NCI-H446 treated with DMSO at 0.1 percent for 48 hours (cell line): ENCODE data around the gene NCF4.
A peak's percentile ranks its signal among the peaks of the same experiment; 100 is the strongest.

Experiments used
- DNase-seq: peaks from one replicate; lab custom pipeline; 2025; lab: John Stamatoyannopoulos, UW

Gene NCF4

DNA sequence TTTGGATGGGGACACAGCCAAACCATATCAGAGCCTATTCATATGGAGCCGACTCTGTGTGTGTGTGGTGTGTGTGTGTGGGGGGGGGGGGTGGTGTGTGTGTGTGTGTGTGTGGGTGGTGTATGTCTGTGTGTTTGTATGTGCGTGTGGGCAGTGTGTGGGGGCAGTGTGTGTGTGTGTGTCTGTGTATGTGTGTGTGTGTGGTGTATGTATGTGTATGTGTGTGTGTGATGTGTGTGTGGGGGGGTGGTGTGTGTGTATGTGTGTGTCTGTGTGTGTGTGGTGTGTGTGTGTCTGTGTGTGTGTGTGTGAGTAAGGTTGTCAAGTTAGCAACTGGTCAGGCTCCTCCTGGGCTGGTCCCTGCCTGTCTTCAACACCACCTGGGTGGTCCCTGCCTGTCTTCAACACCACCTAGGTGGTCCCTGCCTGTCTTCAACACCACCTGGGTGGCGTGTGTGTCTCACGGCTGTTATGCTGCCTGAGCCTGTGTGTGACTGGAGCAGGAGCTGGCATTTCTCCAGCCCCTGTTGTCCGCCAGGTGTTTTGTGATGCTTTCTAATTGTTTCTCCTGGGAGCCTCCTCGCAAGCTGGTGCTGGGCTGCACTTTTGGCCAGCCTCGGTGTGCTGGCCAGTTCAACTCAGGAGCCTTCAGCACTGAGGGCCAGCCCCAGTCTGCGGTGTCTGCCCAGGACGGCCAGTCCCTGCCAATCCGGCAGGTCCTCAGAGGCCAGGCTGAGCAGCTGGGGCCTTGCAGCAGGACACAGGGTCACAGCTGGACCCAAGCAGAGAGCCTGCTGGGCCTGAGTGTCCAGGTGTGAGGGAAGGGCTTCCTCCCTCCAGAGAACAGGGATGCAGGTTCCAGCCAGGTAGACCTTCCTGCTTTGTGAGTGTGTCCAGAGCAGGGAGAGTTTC lies 22.4 kb upstream of the NCF4 start:
- DNase-seq = no peak

DNA sequence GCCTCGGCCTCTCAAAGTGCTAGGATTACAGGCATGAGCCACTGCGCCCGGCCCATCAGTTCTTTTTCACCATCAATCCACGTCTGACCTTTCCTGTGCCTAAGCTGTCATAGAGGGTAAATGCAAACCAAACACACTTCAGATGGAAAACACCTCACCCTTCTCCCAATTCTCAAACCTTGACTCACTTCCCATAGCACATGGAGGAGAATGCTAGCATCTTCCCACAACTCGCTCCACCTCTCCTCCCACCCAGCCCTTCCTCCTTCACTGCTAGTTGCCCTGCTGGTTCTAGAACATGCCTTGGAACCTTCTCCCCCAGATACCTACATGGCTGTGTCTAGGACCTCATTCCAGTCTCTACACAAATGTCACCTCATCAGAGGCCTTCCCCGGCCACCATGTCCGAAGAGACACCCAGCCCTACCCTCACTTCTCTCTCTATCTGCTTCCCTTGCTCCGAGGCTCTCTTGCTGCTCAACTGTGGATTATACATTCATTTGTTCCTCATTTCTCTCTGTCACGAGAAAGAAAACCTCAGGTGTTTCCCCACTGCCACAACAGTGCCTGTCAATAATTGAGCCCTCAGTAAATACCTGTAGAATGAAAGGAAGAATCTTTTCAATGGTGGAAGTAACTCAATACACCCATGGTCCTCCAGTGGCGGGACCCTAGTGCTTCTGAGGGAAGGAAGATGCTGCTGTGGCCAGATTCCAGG lies 21.3 kb upstream of the NCF4 start:
- no peak for DNase-seq

DNA sequence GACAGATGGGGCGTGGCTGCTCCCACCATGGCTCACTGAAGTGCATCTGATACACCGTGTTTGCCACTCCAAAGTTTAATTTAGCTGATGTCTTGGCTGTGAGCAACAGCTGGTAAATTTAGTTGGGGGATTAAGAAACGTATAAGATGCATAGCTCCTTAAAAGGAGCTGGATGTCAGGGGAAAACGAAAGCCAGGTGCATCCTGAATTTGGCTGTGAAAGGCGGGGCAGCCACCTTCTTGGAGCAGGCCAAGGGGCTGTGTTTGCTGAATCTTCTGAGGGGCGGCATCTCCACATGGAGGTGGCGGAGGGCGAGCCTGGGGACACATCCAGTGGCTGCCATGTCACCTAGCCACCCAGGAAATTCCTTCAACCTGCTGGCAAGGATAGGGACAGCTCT lies 20.7 kb upstream of the NCF4 start:
- DNase-seq = no peak

DNA sequence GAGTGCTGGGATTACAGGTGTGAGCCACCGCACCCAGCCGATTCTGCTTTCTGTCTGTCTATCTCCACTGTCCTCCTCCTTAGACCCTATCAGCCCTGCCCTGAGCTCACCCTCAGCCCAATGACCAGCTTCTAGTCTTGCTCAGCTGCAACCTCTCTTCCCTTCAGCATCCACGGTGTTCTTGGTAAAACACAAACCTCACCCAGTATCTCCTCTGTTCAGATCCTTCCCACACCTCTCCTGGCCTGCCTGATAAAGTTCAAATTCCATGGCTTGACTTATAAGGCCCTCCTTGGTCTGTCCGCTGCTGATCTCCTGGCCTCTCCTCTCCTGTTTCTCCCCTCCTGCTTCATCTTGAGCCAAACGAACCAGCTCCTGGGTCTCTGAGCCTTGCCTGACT lies 14.5 kb upstream of the NCF4 start:
- DNase-seq = no peak

DNA sequence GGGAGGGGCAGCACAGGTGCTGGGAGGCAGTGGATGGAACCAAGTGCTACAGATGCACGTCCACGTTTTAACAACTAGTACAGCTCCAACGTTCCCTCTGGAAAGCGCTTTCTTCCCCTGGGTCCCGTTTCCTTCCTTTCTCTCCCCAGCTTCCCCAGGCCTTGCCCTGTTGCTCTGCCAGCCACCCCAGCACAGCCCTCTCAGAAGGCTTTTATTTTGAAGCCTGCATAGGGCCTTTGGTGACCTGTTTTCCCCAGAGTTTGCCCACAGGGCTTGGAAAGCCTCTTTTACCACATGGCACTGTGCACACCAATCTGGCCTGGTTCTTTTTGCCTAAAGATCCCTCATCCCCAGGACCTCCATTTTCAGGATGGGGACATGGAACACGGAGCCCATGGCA lies 13.9 kb upstream of the NCF4 start:
- no peak for DNase-seq

DNA sequence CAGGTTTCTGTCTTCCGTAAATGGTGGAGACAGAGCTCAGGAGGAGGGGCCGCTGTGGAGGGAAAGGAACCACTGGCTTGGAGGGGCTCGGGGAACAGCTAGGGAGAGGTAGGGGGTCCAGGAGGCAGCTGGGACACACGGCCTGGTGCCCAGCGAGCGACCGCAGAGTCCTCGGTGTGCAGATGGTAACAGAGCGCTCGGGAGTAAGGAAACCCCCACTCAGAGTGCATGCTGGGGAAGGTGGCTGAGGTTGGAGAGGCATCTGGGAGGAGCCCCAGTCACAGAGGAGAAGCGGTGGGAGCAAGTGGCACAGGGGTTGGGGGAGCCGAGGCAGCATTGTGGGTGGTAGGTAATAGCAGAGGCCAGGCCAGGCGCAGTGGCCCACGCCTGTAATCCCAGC lies 10.8 kb upstream of the NCF4 start:
- no peak for DNase-seq

DNA sequence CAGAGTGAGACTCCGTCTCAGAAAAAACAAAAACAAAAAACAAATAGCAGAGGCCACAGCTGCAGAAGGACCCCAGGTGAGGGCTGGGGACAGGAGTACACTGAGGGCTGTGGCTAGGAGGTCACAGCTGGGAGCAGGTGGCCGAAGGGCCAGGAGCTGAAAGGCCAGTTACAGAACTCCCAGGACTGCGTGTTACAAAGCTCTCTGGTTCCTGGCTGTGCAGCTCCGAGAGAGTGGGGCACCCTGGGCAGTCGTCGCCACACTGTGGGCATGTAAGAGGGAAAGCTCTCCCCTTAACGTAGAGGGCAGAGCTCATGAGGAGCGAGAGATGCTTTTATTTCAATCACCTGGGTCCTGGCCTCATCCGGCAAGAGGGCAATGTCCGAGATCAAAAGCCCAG lies 10.1 kb upstream of the NCF4 start:
- DNase-seq = no peak

DNA sequence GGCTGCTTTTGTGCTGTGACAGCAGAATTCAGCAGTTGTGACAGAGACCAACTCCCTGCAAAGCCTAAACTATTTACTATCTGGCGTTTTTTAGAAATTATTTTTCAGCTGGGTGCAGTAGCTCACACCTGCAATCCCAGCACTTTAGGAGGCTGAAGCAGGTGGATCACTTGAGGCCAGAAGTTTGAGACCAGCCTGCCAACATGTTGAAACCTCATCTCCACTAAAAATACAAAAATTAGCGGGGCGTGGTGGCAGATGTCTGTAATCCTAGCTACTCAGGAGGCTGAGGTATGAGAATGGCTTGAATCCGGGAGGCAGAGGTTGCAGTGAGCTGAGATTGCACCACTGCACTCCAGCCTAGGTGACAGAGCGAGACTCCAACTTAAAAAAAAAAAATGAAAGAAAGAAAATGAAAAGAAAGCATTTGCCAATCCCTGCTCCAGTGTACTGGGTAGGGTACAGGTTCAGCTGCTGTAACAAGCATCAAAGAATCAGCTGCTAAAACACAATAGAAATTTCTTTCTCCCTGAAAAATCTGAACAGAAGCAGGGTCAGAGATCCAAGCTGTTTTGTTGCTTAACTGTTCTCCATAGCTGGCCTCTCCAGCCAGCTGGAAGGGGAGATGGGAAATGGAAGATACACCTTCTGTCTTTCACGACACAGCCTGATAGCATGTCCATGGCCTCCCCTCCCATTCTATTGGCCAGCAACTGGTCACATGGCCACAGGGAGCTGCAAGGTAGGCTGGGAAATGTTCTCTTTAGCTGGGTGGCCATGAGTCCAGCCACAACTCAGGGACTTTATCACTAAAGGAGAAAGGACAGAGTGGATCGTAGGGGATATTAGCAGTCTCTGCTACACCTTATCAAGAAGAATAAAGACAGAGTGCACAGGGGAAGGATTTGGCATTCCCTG lies 8.5 kb upstream of the NCF4 start:
- DNase-seq = no peak

DNA sequence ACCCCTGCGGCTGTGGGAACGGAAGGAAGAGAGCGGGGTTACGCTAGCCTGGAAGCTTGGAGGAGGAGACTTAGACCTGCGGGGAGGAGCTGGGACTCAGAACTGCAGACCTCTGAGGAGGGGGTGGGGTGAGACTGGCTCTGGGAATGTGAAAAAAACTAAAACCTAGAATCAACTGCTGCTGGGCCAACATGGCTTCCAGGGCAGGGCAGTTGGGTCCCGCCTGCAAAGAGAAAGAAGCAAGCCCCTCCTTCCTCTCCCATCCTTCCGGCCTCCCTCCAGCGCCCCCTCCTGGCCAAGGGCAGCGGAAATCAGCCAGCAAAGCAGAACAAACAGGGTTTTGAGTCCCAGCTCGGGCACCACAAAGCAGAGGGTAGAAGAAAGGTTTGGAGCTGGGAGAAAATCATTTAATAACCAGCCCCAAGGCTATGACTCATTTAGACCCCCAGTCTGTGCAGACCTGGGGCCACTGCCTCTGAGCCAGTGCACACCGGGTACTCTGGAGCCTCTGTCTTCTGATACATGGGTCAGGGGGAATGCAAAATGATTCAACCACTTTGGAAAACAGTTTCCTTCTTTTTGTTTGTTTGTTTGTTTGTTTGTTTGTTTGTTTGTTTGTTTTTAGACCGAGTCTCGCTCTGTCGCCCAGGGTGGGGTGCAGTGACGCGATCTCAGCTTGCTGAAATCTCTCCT lies 7.3 kb upstream of the NCF4 start:
- peak; percentile 3 for DNase-seq

DNA sequence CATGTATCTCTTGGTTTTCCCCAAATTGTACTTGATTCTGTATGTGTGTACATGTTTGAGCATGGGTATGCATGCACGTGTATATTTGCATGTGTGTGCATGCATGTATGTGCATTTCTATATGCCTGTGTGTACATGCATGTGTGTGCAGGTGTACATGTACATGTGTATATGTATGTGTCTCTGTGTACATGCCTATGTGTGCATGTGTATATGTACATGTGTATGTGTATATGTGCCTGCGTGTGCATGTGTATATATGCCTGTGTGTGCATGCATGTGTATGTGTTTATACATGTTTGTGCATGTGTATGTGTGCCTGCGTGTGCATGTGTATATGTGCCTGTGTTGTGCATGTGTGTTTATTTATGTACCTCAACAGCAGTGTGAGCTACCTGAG lies 5.3 kb upstream of the NCF4 start:
- DNase-seq = no peak

DNA sequence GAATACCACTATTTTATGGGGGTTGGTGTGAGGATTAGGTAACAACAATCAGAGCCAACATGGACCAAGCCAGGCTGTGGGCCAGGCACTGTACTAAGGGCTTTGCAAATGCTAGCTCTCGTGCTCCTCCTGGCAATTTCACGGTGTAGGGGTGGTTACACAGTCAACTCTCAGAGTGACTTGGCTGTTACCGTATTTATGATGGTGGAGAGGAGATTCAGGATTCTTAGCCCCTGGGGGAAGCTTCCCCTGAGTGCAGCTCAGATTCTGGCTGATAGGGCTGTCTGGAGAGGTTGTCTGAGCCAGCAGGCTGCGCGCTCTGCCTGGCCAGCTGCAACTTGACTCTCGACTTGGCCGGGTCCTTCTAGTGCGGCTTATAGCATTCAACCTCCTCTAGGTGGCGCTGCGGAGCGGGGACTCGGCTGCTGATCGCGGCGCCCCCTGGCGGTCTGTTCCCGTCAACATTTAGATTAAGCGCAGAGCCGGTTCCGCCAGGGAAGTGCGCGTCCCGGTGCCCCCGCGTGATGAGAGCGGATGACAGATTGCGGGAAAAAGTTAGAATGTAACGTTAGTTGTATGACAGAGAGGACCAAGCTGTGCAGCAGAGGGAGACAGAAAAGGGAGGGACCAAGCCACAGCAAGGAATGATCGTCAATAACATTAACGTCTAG lies 4.5 kb upstream of the NCF4 start:
- peak; percentile 54 for DNase-seq

DNA sequence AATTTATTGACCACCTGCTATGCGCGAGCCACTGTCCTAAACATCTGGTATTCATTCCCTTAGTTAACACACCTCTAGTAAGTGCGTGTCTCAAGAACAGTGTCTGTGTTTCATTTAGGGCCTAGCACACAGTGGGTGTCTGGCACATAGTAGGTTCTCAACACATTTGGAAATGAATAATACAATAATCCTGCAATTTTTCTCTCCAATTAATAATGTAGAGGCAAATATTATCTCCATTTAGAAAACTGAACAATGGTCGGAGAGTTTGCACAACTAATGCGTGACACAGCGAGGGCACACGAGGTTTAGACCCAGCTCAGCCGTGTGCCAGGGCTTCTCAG lies 4.0 kb upstream of the NCF4 start:
- DNase-seq = no peak

DNA sequence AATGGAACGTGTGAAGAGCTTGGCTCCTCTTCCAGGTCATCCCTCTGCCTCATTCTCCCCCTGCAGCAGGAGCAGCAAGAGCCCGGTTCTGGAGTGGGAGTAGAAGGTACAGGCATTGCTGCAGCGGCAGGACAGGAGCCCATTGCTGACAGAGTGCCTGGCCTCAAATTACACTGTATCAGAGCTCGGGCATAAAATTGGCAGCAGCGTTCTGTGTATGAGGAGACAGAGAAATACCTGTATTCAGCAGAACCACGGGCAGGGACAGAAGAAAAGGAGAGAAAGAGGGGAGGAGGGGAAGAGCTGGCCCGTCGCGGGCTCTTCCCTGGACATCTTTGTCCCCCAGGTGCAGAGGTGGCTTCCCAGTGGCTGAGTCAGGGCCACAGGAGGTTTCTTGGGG lies 2.6 kb upstream of the NCF4 start:
- DNase-seq = no peak

DNA sequence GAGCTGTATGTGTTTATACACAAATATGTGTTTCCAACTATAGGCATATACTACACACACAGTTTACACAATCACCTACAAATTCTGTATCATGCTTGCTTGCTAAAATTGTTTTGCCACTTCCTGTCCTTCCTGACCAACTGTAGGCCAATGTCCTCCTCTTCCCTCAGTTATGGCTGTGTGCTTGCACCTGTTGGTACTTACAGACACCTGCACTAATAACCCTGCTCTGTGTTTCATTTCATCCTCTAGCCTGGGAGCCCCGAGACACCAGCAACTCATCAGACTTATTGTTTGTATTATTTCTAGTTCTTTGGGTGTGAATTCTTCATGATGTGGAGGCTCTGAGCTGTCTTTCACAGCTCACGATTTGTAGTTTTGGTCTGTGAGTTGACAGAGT lies 1.8 kb upstream of the NCF4 start:
- DNase-seq = no peak

DNA sequence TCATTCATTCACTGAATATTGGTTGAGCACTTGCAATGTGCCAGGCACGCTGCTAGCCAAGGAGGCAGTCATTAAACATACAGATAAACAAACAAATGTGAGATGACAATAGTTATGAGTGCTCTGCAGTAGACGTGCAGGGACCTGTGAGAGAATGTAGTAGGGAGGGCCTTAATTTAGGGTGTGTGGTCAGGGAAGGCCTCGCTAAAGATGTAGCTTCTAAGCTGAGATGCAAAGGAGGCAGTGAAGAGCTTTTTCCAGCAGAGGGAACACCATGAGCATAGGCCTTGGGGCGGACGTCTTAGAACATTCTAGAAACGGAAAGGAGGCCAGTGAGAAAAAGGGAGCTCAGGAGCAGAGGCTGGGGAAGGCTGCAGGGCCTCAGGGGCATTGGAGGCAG lies 789 bp upstream of the NCF4 start:
- no peak for DNase-seq

DNA sequence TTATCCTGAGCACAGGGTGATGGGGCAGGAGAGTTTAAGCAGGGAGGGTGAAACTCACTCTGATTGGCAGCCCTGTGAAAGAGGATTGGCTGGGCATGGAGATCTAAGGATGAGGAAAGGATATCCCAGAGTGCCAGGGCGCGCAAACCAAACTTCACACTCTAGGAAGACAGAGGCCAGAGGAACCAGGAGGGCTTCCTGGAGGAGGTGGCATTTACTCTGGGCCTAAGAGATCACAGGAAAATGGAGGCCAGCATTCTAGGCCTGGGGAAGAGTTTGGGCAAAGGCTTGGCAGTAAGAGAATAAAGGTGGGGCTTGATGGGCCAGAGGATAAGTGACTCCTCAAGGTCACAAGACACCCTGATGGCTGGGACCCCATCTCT lies 377 bp upstream of the NCF4 start:
- DNase-seq = no peak

DNA sequence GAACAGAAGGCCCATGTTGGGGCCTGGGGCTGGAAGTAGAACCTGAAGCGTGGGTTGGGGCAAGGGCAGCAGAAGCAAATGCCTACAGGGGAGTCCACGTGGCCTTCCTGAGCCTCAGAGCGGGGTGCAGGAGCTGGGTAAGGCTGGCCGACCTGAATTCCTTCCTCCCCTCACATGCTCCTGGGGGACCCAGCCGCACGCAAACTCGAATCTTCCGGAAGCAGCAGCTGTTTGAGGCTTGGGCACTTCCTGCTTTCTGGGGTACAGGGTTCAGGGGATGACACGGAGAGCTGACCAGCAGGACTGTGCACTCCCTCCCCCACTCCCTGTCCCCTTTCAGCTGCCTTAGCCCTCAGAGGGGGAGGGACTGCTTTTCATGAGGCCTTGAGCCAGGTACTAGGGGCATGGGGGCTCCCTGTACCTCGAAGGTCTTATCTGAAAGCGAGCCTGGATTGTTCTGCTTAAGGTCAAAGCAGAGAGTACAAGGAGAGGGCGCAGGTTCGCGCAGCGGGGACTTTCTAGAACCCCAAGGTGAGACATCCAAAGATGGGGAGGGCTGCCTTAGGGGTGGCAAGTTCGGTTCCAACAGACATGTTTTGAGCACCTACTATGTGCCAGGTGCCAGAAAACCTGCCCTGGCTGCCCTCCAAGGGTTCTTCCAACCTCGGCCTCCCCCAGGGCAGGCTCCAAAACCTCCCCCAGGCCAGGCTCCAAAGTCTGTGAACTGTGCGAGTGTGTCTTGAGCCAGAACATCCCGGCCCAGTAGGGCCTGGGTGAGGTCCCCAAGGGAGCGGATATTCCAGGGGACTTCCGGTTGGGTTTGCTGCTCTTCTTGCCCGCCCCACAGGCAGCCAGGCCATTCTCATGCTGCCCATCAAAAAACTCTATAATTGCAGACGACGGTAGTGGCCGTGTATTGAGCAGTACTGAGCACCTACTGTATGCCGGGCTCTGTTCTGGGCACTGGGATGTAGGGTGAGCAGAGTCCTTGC lies 1.7 kb downstream of the NCF4 start:
- DNase-seq = no peak

DNA sequence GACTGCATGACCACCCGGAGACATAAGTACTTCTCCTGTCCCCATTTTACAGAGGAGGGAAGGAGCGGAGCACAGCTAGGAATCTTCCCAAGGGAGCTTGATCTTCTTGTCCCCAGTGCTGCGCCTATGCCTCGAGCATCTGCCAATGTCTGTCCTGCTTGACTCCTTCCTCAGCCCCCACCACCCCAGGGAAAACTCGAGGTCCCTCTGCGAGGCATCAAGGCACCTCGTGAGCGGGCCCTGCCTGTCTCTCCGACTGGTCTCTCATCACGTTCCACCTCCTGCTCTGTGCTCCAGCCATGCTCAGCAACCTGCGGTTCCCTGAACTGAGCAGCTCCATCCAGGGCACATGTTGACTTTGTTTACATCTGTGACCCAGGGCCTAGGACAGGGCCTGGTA lies 2.5 kb downstream of the NCF4 start:
- no peak for DNase-seq

DNA sequence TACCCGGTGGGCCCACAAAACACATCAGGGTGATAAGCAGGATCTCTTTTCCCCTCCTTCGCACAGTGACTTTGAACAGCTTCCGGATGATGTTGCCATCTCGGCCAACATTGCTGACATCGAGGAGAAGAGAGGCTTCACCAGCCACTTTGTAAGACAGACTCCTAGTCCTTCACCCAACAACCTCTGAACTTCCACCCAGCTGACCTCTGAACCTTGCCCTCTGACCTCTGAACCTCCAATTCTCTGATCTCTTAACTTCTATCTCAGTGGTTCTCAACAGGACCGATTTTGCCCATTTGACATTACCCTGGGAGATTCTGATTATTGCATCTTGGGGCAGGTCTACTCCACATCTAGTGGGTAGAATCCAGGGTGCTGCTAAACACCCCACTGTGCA lies 3.2 kb downstream of the NCF4 start:
- DNase-seq = no peak
